Pons (tissue), 1 donor: ENCODE measurements around the gene GPR89A.
A peak's percentile ranks its signal among the peaks of the same experiment; 100 is the strongest.
"Not testable (repeated sequence)": the region's sequence is repeated elsewhere in the genome, so short reads cannot be mapped to it uniquely, and the experiment has no call there.

Experiments
- DNase-seq: peaks from one replicate; pipeline ENCODE4 v3.0.0-alpha.2; 2016; ENCODE audit warnings: low spot score

GPR89A gene

GRCh38 chr1:145686078-145686477, 78.3 kb downstream of the GPR89A start:
- DNase-seq = not testable (repeated sequence)

- no peak for DNase-seq
Observed at GRCh38 chr1:145688328-145688727, 80.5 kb downstream of the GPR89A start.

- no peak for DNase-seq
Observed at GRCh38 chr1:145688924-145689323, 81.1 kb downstream of the GPR89A start.

- no peak for DNase-seq
Observed at GRCh38 chr1:145689922-145690321, 82.1 kb downstream of the GPR89A start.

GRCh38 chr1:145690587-145691558, 83.1 kb downstream of the GPR89A start:
- peak; percentile 35 for DNase-seq

GRCh38 chr1:145692785-145693443, 85.1 kb downstream of the GPR89A start:
- no peak for DNase-seq

- DNase-seq = no peak
Observed at GRCh38 chr1:145695821-145696629, 88.2 kb downstream of the GPR89A start.

GRCh38 chr1:145696630-145696960, 88.8 kb downstream of the GPR89A start:
- DNase-seq = no peak

GRCh38 chr1:145701306-145701862, 93.6 kb downstream of the GPR89A start:
- no peak for DNase-seq

- no peak for DNase-seq
Observed at GRCh38 chr1:145702052-145702451, 94.3 kb downstream of the GPR89A start.

- DNase-seq = no peak
Observed at GRCh38 chr1:145702826-145703225, 95.0 kb downstream of the GPR89A start.

- no peak for DNase-seq
Observed at GRCh38 chr1:145705622-145706021, 97.8 kb downstream of the GPR89A start.

- DNase-seq = no peak
Observed at GRCh38 chr1:145706086-145706664, 98.4 kb downstream of the GPR89A start.

- no peak for DNase-seq
Observed at GRCh38 chr1:145707183-145707867, 99.5 kb downstream of the GPR89A start, which contains the start of gene PDZK1. PDZK1 (minus strand) TSS chr1:145707368; CDS start chr1:145688021, 19,347 bp downstream.

- no peak for DNase-seq
Observed at GRCh38 chr1:145708063-145708462, 100.3 kb downstream of the GPR89A start.

GRCh38 chr1:145710291-145711027, 102.7 kb downstream of the GPR89A start:
- no peak for DNase-seq

GRCh38 chr1:145711213-145711651, 103.4 kb downstream of the GPR89A start:
- no peak for DNase-seq

GRCh38 chr1:145714524-145715111, 106.8 kb downstream of the GPR89A start:
- DNase-seq = no peak

GRCh38 chr1:145716641-145717345, 109.0 kb downstream of the GPR89A start:
- DNase-seq = no peak
